DND-41 (cell line): ENCODE data around the gene GABBR2.

Experiments
- EZH2 ChIP-seq: IDR thresholded peaks from 3 replicates; pipeline ENCODE4 v1.6.1; 2012; ENCODE audit warnings: borderline replicate concordance, low read depth, mild to moderate bottlenecking, moderate library complexity, low read length, inconsistent platforms; ENCODE audit not compliant: severe bottlenecking
- TF ChIP-seq, protein P1 (sequence below): IDR thresholded peaks from 2 replicates; pipeline ENCODE4 v1.5.1; 2012; ENCODE audit warnings: borderline replicate concordance, low read length, moderate library complexity, mild to moderate bottlenecking; ENCODE audit not compliant: poor library complexity, severe bottlenecking; ENCODE audit errors: extremely low read depth

DNA sequence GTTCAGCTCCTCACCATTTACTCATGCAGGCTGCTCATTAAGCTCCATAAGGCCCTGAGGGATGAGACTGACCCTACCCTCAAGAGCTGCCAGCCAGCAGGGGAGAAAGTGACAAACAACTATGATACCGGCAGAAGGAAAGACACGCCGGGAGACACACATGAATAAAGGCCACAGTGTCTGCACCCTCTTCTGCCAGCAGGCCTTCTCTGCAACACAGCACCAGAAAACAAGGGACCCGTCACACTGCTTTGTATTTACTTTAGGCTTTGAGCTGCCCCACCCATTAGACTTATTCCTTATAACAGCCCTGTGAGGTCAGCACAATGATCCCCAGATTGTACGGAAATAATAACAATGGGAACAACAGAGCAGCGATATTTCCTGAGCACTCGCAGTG lies 7.2 kb downstream of the GABBR2 start:
- TF ChIP-seq, protein P1, sequence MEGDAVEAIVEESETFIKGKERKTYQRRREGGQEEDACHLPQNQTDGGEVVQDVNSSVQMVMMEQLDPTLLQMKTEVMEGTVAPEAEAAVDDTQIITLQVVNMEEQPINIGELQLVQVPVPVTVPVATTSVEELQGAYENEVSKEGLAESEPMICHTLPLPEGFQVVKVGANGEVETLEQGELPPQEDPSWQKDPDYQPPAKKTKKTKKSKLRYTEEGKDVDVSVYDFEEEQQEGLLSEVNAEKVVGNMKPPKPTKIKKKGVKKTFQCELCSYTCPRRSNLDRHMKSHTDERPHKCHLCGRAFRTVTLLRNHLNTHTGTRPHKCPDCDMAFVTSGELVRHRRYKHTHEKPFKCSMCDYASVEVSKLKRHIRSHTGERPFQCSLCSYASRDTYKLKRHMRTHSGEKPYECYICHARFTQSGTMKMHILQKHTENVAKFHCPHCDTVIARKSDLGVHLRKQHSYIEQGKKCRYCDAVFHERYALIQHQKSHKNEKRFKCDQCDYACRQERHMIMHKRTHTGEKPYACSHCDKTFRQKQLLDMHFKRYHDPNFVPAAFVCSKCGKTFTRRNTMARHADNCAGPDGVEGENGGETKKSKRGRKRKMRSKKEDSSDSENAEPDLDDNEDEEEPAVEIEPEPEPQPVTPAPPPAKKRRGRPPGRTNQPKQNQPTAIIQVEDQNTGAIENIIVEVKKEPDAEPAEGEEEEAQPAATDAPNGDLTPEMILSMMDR = no peak
- TF ChIP-seq EZH2 = no peak
